Stomach (tissue), 4 donors: ENCODE measurements around the gene CTU1.

Source experiments
- CTCF ChIP-seq, 7 experiments: fragments of 450-650 bp in 4 of 7; fragments of 200-600 bp in 3 of 7; sonication (generic) in 3 of 7; IDR thresholded peaks; one replicate each; pipeline ENCODE4 v1.5.1; 2016 to 2019; ENCODE audit warnings: antibody characterized with exemption in 7 of 7, control low read depth in 2 of 7, mild to moderate bottlenecking in 1 of 7
- EP300 ChIP-seq: sonication (generic); formaldehyde crosslinking; IDR thresholded peaks from one replicate; pipeline ENCODE4 v1.6.1; 2017; ENCODE audit warnings: antibody characterized with exemption
- POLR2A ChIP-seq, 4 donors: fragments of 450-650 bp; IDR thresholded peaks; one replicate each; pipeline ENCODE4 v1.6.1; 2016; ENCODE audit warnings: antibody characterized with exemption in 4 of 4, control low read depth in 2 of 4, mild to moderate bottlenecking in 1 of 4, moderate library complexity in 1 of 4
- POLR2AphosphoS5 ChIP-seq, 3 donors: sonication (generic); formaldehyde crosslinking; IDR thresholded peaks; one replicate each; pipeline ENCODE4 v1.6.1; 2016; ENCODE audit warnings: antibody characterized with exemption in 3 of 3

GRCh38 chr19:51083181-51083580, 25.0 kb downstream of the CTU1 start:
- TF ChIP-seq CTCF (IDR thresholded peaks at IDR 0.05) (no peak), EP300 (no peak), POLR2AphosphoS5 (IDR thresholded peaks at IDR 0.05) (no peak), POLR2A (IDR thresholded peaks at IDR 0.05) (no peak)
